Spleen (tissue), 7 donors: ENCODE data around the gene SKP1.

ENCODE experiments used
- POLR2A ChIP-seq, 3 donors: fragments of 450-650 bp; IDR thresholded peaks; one replicate each; pipeline ENCODE4 v1.5.1; 2017; ENCODE audit warnings: antibody characterized with exemption in 3 of 3, mild to moderate bottlenecking in 1 of 3
- POLR2AphosphoS5 ChIP-seq, 3 donors: sonication (generic); formaldehyde crosslinking; IDR thresholded peaks; one replicate each; pipeline ENCODE4 v1.5.1; 2017; ENCODE audit warnings: antibody characterized with exemption in 3 of 3
- TF ChIP-seq, protein P1 (sequence below), 11 experiments: fragments of 200-600 bp in 7 of 11; fragments of 450-650 bp in 4 of 11; sonication (generic) in 4 of 11; IDR thresholded peaks in 8 of 11; conservative IDR thresholded peaks in 3 of 11; 1 replicate in 7 of 11; 2 replicates in 4 of 11; pipeline versions ENCODE4 v1.4.0 to v1.8.0; 2016 to 2021; ENCODE audit warnings: antibody characterized with exemption in 11 of 11, inconsistent platforms in 4 of 11, mild to moderate bottlenecking in 1 of 11
- donor health status: DM: no; HTN: no; CAD: no; lungs with moderate emphysema.
- donor health status: DM: no; HTN: no; CAD: no.
- donor health status: DM: no; HTN: no; CAD: no.

DNA sequence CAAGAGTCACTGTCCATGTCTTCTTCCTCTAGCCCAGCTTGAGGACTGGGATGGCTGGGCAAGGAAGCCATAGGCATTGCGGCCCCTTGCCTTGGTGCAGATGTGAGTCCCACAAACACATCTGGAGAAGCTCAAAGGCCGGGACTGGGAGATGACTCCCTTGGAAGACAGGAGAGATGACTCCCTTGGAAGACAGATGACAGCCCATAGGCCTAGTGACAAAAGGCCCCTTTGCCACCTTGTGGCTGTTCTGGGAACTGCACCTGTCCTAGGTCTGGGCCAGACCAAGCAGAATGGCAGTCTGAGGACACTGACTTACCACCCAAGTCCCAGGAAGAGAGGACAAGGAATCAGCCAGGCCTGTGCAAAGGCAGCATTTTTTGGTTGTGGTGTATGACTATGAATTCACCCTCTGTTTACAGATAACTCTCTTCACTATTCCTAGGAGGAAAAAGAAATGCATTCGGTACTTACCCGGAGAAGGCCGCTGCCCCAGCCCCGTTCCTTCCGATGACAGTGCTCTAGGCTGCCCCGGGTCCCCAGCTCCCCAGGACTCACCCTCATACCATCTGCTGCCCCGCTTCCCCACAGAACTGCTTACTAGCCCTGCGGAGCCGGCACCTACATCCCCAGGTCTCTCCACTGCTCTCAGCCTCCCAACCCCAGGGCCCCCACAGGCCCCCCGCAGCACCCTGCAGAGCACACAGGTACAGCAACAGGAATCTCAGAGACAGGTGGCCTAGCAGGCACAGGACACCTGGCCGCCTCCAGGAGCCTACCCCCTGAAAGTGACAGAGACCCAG is 30.8 kb downstream of the SKP1 start:
- TF ChIP-seq, protein P1, sequence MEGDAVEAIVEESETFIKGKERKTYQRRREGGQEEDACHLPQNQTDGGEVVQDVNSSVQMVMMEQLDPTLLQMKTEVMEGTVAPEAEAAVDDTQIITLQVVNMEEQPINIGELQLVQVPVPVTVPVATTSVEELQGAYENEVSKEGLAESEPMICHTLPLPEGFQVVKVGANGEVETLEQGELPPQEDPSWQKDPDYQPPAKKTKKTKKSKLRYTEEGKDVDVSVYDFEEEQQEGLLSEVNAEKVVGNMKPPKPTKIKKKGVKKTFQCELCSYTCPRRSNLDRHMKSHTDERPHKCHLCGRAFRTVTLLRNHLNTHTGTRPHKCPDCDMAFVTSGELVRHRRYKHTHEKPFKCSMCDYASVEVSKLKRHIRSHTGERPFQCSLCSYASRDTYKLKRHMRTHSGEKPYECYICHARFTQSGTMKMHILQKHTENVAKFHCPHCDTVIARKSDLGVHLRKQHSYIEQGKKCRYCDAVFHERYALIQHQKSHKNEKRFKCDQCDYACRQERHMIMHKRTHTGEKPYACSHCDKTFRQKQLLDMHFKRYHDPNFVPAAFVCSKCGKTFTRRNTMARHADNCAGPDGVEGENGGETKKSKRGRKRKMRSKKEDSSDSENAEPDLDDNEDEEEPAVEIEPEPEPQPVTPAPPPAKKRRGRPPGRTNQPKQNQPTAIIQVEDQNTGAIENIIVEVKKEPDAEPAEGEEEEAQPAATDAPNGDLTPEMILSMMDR (IDR thresholded peaks at IDR 0.05 in 8 of 11, conservative IDR thresholded peaks at IDR 0.05 in 3 of 11): peak; percentile 91 to 98 (median 98)
- peak in 2 of 3 donors; percentile 50 to 67 for TF ChIP-seq POLR2AphosphoS5 (IDR thresholded peaks at IDR 0.05)
- TF ChIP-seq POLR2A (IDR thresholded peaks at IDR 0.05): no peak
